GM12878 (cell line): ENCODE results near the gene PSMB10. TPM values are rescaled to one million over a fixed set of nuclear protein-coding genes. Genes with fewer than 3 reads are reported as not detected.

Experiments used
- ATAC-seq: fragments of 200-7000 bp; cut with Tn5 transposase; 3 replicates; pipeline ENCODE4 v1.9.1; 2020; ENCODE audit warnings: mild to moderate bottlenecking, moderate library complexity
- BruUV-seq: library from RNA; stranded (reverse); fragments of 400-500 nt; replicated peaks from 2 replicates; lab custom pipeline; 2021; lab: Mats Ljungman, UMichigan
- CTCF ChIA-PET: fragments of 300-600 bp; sonication (Branson Sonifier 250); formaldehyde crosslinking; extraction: SDS; loops from one replicate; lab custom pipeline; 2021; ENCODE audit warnings: inconsistent platforms; lab: Yijun Ruan, JAX
- POLR2A ChIA-PET: fragments of 350-600 bp; formaldehyde crosslinking; extraction: SDS; loops from one replicate; lab custom pipeline; 2021; ENCODE audit warnings: inconsistent platforms; lab: Charles Lee
- RAD21 ChIA-PET: fragments of 300-600 bp; sonication (Branson Sonifier 250); formaldehyde crosslinking; loops from one replicate; lab custom pipeline; 2023; ENCODE audit warnings: antibody characterized with exemption; ENCODE audit not compliant: unreplicated experiment; lab: Charles Lee
- SMC1A ChIA-PET: fragments of 300-600 bp; sonication (Branson Sonifier 250); formaldehyde crosslinking; loops from one replicate; lab custom pipeline; 2023; ENCODE audit not compliant: unreplicated experiment, uncharacterized antibody; lab: Charles Lee
- DNase-seq: peaks from one replicate; pipeline ENCODE4 v3.0.0-alpha.2; 2011; ENCODE audit warnings: low read depth, low spot score
- FAIRE-seq: peaks from 3 replicates; lab custom pipeline; 2011; peaks lifted over from hg19 to GRCh38; lab: Jason Lieb, UNC
- H2AFZ ChIP-seq: 2 replicates; pipeline ENCODE4 v1.6.0; 2011; ENCODE audit warnings: low read depth, low read length, control low read depth; ENCODE audit not compliant: control insufficient read depth
- H3K27ac ChIP-seq: 2 replicates; pipeline ENCODE4 v1.5.1; 2011; ENCODE audit warnings: control low read depth; ENCODE audit not compliant: control insufficient read depth, insufficient read depth
- H3K27me3 ChIP-seq, 2 experiments: replicated peaks in 1 of 2; 2 replicates each; pipeline versions ENCODE4 v1.6.0 to v1.6.1; 2011; ENCODE audit warnings: low read length in 1 of 2; ENCODE audit not compliant: control insufficient read depth in 2 of 2, insufficient read depth in 2 of 2
- H3K36me3 ChIP-seq, 2 experiments: 2 replicates each; pipeline ENCODE4 v1.5.1; 2011; ENCODE audit warnings: low read length in 1 of 2; ENCODE audit not compliant: control insufficient read depth in 2 of 2, insufficient read depth in 2 of 2
- H3K4me1 ChIP-seq: 2 replicates; pipeline ENCODE4 v1.6.1; 2011; ENCODE audit warnings: mild to moderate bottlenecking, low read length, moderate library complexity, mixed read lengths; ENCODE audit not compliant: control insufficient read depth, insufficient read depth
- H3K4me2 ChIP-seq: 2 replicates; pipeline ENCODE4 v1.6.0; 2011; ENCODE audit warnings: control low read depth; ENCODE audit not compliant: control insufficient read depth, insufficient read depth
- H3K4me3 ChIP-seq: fragments of 200-600 bp; sonication (generic); 2 replicates; pipeline ENCODE4 v1.5.1; 2016
- H3K79me2 ChIP-seq: 2 replicates; pipeline ENCODE4 v1.6.0; 2011; ENCODE audit warnings: low read length; ENCODE audit not compliant: control insufficient read depth, insufficient read depth
- H3K9ac ChIP-seq: 2 replicates; pipeline ENCODE4 v1.8.0; 2011; ENCODE audit warnings: low read length, control low read depth, mixed read lengths; ENCODE audit not compliant: control insufficient read depth, insufficient read depth
- H3K9me3 ChIP-seq: replicated peaks from 3 replicates; pipeline ENCODE4 v1.5.1; 2011; ENCODE audit warnings: mild to moderate bottlenecking, low read length; ENCODE audit not compliant: control insufficient read depth, insufficient read depth
- H4K20me1 ChIP-seq: 2 replicates; pipeline ENCODE4 v1.6.0; 2011; ENCODE audit not compliant: control insufficient read depth, insufficient read depth
- CBX3 ChIP-seq: fragments of 200-600 bp; sonication (generic); IDR thresholded peaks from 2 replicates; pipeline ENCODE4 v1.6.1; 2016; ENCODE audit warnings: low read depth, borderline replicate concordance
- CHD2 ChIP-seq: IDR thresholded peaks from 2 replicates; pipeline ENCODE4 v1.6.1; 2011; ENCODE audit warnings: low read depth, low read length, improper control_type of control experiment, borderline replicate concordance
- CHD4 ChIP-seq: fragments of 200-600 bp; sonication (generic); IDR thresholded peaks from 2 replicates; pipeline ENCODE4 v1.6.1; 2016; ENCODE audit warnings: mild to moderate bottlenecking
- ETV6 ChIP-seq, 2 experiments: fragments of 450-650 bp in 1 of 2; IDR thresholded peaks in 1 of 2; conservative IDR thresholded peaks in 1 of 2; 2 replicates each; pipeline ENCODE4 v1.6.1; 2014; ENCODE audit warnings: antibody characterized with exemption in 1 of 2, borderline replicate concordance in 1 of 2, low read depth in 1 of 2, mild to moderate bottlenecking in 1 of 2, moderate library complexity in 1 of 2
- KLF5 ChIP-seq: fragments of 450-650 bp; IDR thresholded peaks from 2 replicates; pipeline ENCODE4 v1.6.1; 2014; ENCODE audit warnings: mild to moderate bottlenecking; ENCODE audit not compliant: partially characterized antibody
- NBN ChIP-seq: fragments of 450-650 bp; IDR thresholded peaks from 2 replicates; pipeline ENCODE4 v1.6.1; 2016
- PAX5 ChIP-seq: IDR thresholded peaks from 2 replicates; pipeline ENCODE4 v1.6.1; 2011; ENCODE audit warnings: low read depth, low read length, borderline replicate concordance
- TAF1 ChIP-seq: IDR thresholded peaks from 2 replicates; pipeline ENCODE4 v1.6.1; 2011; ENCODE audit warnings: mild to moderate bottlenecking, low read depth, low read length, borderline replicate concordance
- TARDBP ChIP-seq: IDR thresholded peaks from 2 replicates; pipeline ENCODE4 v1.6.1; 2016; ENCODE audit warnings: borderline replicate concordance
- TBL1XR1 ChIP-seq: IDR thresholded peaks from 2 replicates; pipeline ENCODE4 v1.6.1; 2012; ENCODE audit warnings: low read depth, low read length, improper control_type of control experiment
- ZBTB4 ChIP-seq: fragments of 450-650 bp; formaldehyde crosslinking; IDR thresholded peaks from 2 replicates; pipeline ENCODE4 v1.4.0; 2022; ENCODE audit warnings: mild to moderate bottlenecking, moderate library complexity
- WGBS: methylation state at CpG from one replicate; pipeline ENCODE4 v1.1.6; 2016; ENCODE audit warnings: low lambda C conversion rate; ENCODE audit not compliant: insufficient replicate concordance, insufficient coverage; ENCODE audit errors: missing lambda C conversion rate; 5-methylcytosine and 5-hydroxymethylcytosine counted together
- in situ Hi-C: fragments of 300-500 bp; cut with MboI; formaldehyde crosslinking; loops from 9 replicates; pipeline ENCODE4 v1.14.3; 2018; ENCODE audit warnings: mixed read lengths
- intact Hi-C: fragments of 100-400 bp; cut with micrococcal nuclease; formaldehyde crosslinking; loops from one replicate; pipeline ENCODE4 v1.14.2; 2022; ENCODE audit not compliant: unreplicated experiment
- polyA plus RNA-seq, 11 experiments: library from polyadenylated mRNA; depleted of rRNA in 4 of 11; unstranded in 6 of 11; stranded (reverse) in 5 of 11; fragments of >200 nt; fragmentation: Nextera tagmentation in 4 of 11; fragmentation: Illumina TruSeq in 1 of 11; extraction: Ambion mirVana in 4 of 11; extraction: Trizol in 1 of 11; gene quantifications; 1 replicate in 1 of 11; 2 replicates in 10 of 11; pipeline versions ENCODE4 v1.2.1 to v1.2.3, GENCODE V29; 2011 to 2016; ENCODE audit warnings: inconsistent platforms in 2 of 11, missing spikeins in 2 of 11, low read depth in 1 of 11
- total RNA-seq, 4 experiments: library from RNA; depleted of rRNA in 3 of 4; stranded (reverse); fragments of >200 nt in 3 of 4; fragmentation: Illumina TruSeq in 1 of 4; extraction: Trizol in 1 of 4; gene quantifications; 2 replicates each; pipeline versions ENCODE4 v1.2.1 to v1.2.3, GENCODE V29; 2013 to 2021
- TF ChIP-seq, protein P1 (sequence below): IDR thresholded peaks from 2 replicates; pipeline ENCODE4 v1.6.1; 2012; ENCODE audit warnings: low read depth, low read length, improper control_type of control experiment

Gene PSMB10
- total and polyA plus RNA-seq, 10 of the 15 experiments (the other 5 are each of a cell fraction or from before 2014, with no cell fraction given): 24.1 to 308 (median 151) TPM

GRCh38 chr16:67917140-67917851, 19.4 kb downstream of the PSMB10 start:
- Histone ChIP-seq H3K4me2 (no peak overlapping the region), H3K9ac (no peak overlapping the region), H2AFZ (no peak overlapping the region), H3K79me2 (no peaks in the 10 kb centered on the region), H4K20me1 (no peaks in the 10 kb centered on the region)
- ATAC-seq (no peak), FAIRE-seq (no peak), DNase-seq (no peak)
- 87% methylated on average over 6 of the region's 6 CpGs for WGBS
- SMC1A ChIA-PET: no interaction called here
- RAD21 ChIA-PET: no interaction called here
- no TSS peak for BruUV-seq
- intact Hi-C loops: no loop called here
- TF ChIP-seq, protein P1, sequence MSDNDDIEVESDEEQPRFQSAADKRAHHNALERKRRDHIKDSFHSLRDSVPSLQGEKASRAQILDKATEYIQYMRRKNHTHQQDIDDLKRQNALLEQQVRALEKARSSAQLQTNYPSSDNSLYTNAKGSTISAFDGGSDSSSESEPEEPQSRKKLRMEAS: no peak
- TF ChIP-seq TARDBP (no peak), ZBTB4 (CRISPR knock-in tag) (no peak), KLF5 (no peak), NBN (no peak), TBL1XR1 (no peak), CHD4 (no peak), PAX5 (no peak), CBX3 (no peak), TAF1 (no peak), ETV6 (conservative IDR thresholded peaks at IDR 0.05 in 1 of 2, IDR thresholded peaks at IDR 0.05 in 1 of 2; ENCODE audit: borderline replicate concordance in 1 of 2, low read depth in 1 of 2) (no peak), CHD2 (no peak)
- TF ChIP-seq, all 136 proteins: peak for 0
- Histone ChIP-seq H3K27ac (no peak overlapping the region), H3K36me3 (peaks cover 0 to 3% of the 10 kb centered on the region in 2 experiments; a peak in 1 of 4 replicates), H3K9me3 (no peaks in the 10 kb centered on the region), H3K4me3 (no peak overlapping the region), H3K4me1 (no peaks in the 10 kb centered on the region), H3K27me3 (no peaks in the 10 kb centered on the region)
- ChIA-PET CTCF (interaction anchor here (0.5 kb wide), 1 partner anchor 125 kb away, joined by 4 read pairs; no protein-coding TSS in a partner anchor), POLR2A (no interaction called here)
- in situ Hi-C loops: no loop called here
